ENCODE results near the gene COLGALT1. TPM values are rescaled to one million over a fixed set of nuclear protein-coding genes. Genes with fewer than 3 reads are reported as not detected.

Gene COLGALT1
- total and polyA plus RNA-seq, 9 of the 15 experiments (the other 6 are each of a cell fraction or from before 2014, with no cell fraction given): 4.9 to 119 (median 82.6) TPM

DNA sequence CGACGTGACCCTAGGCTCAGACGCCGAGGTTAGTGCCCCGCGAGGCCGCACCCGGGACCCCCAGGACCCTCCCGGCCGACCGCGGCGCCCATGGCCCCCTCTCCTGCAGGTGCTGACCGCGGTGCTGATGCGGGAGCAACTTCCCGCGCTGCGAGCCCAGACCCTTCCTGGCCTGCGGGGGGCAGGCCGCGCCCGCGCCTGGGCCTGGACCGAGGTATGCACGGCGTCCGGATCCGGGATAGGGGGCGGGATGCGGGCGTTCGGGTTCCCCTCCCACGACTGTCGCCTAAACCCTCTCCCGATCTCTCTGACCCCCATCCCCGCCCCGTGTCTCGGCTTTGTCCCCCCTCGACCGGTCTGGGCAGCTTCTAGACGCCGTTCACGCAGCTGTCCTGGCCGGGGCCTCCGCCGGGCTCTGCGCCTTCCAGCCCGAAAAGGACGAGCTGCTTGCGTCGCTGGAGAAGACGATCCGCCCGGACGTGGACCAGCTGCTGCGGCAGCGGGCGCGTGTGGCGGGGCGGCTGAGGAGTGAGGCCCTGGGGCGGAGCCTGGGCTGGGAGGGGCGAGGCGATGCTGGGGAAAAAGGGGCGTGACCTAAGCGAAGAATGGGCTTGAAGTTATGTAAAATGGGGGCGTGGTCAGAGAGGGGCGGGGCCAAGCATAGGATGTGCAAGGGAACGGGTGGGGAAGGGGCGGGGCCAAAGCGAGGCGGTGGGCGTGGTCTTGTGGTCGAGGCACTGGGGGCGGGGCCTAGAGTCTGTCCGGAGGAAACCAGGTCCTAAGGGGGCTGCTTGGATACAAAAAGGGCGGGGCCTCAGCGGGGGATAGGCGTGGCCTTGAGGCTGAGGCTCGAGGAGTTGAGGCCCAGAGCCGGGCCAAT is 16.0 kb upstream of the COLGALT1 start (continued):
- TF ChIP-seq, protein P1, sequence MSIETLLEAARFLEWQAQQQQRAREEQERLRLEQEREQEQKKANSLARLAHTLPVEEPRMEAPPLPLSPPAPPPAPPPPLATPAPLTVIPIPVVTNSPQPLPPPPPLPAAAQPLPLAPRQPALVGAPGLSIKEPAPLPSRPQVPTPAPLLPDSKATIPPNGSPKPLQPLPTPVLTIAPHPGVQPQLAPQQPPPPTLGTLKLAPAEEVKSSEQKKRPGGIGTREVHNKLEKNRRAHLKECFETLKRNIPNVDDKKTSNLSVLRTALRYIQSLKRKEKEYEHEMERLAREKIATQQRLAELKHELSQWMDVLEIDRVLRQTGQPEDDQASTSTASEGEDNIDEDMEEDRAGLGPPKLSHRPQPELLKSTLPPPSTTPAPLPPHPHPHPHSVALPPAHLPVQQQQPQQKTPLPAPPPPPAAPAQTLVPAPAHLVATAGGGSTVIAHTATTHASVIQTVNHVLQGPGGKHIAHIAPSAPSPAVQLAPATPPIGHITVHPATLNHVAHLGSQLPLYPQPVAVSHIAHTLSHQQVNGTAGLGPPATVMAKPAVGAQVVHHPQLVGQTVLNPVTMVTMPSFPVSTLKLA (conservative IDR thresholded peaks at IDR 0.05): peak; percentile 72 to 85
- TF ChIP-seq PRMT5 (CRISPR knock-in tag; IDR thresholded peaks at IDR 0.05): peak; percentile 67; the same call in 1 of the 2 replicates
- TF ChIP-seq, protein P2, sequence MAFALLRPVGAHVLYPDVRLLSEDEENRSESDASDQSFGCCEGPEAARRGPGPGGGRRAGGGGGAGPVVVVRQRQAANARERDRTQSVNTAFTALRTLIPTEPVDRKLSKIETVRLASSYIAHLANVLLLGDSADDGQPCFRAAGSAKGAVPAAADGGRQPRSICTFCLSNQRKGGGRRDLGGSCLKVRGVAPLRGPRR (CRISPR knock-in tag; IDR thresholded peaks at IDR 0.05): no peak
- TF ChIP-seq POLR2G (IDR thresholded peaks at IDR 0.05; ENCODE audit: low read depth, low read length): peak; percentile 69
- TF ChIP-seq, protein P3, sequence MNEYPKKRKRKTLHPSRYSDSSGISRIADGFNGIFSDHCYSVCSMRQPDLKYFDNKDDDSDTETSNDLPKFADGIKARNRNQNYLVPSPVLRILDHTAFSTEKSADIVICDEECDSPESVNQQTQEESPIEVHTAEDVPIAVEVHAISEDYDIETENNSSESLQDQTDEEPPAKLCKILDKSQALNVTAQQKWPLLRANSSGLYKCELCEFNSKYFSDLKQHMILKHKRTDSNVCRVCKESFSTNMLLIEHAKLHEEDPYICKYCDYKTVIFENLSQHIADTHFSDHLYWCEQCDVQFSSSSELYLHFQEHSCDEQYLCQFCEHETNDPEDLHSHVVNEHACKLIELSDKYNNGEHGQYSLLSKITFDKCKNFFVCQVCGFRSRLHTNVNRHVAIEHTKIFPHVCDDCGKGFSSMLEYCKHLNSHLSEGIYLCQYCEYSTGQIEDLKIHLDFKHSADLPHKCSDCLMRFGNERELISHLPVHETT (CRISPR knock-in tag; conservative IDR thresholded peaks at IDR 0.05 in 1 of 2, IDR thresholded peaks at IDR 0.05 in 1 of 2): 0 out of 4 replicates have a peak, but pooled peaks of 1 of the 2 experiments have one; percentile 7
- TF ChIP-seq, protein P4, sequence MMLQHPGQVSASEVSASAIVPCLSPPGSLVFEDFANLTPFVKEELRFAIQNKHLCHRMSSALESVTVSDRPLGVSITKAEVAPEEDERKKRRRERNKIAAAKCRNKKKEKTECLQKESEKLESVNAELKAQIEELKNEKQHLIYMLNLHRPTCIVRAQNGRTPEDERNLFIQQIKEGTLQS (IDR thresholded peaks at IDR 0.05): no peak
- TF ChIP-seq, protein P4 (CRISPR knock-in tag; conservative IDR thresholded peaks at IDR 0.05): 0 out of 2 replicates have a peak, but pooled peaks have one; percentile 51
- TF ChIP-seq, protein P5, sequence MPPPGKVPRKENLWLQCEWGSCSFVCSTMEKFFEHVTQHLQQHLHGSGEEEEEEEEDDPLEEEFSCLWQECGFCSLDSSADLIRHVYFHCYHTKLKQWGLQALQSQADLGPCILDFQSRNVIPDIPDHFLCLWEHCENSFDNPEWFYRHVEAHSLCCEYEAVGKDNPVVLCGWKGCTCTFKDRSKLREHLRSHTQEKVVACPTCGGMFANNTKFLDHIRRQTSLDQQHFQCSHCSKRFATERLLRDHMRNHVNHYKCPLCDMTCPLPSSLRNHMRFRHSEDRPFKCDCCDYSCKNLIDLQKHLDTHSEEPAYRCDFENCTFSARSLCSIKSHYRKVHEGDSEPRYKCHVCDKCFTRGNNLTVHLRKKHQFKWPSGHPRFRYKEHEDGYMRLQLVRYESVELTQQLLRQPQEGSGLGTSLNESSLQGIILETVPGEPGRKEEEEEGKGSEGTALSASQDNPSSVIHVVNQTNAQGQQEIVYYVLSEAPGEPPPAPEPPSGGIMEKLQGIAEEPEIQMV (tag; conservative IDR thresholded peaks at IDR 0.05; ENCODE audit: low read depth): no peak
- TF ChIP-seq HNRNPK (IDR thresholded peaks at IDR 0.05; ENCODE audit: low read depth, low read length, poor library complexity, severe bottlenecking): peak; percentile 86
- TF ChIP-seq CBX8 (IDR thresholded peaks at IDR 0.05; ENCODE audit: borderline replicate concordance, extremely low read depth, low read depth, low read length, poor library complexity, severe bottlenecking): no peak
- 0 out of 2 replicates have a peak, but pooled peaks have one; percentile 62 for TF ChIP-seq RBM34 (IDR thresholded peaks at IDR 0.05; ENCODE audit: borderline replicate concordance, insufficient read depth, low read length)

Measured in K562 (cell line).